ENCODE measurements around the gene AGPAT3. TPM values are rescaled to one million over a fixed set of nuclear protein-coding genes. Genes with fewer than 3 reads are reported as not detected.

Gene AGPAT3
- total RNA-seq, 1 donor from 2014 or later: 50.5 TPM

DNA sequence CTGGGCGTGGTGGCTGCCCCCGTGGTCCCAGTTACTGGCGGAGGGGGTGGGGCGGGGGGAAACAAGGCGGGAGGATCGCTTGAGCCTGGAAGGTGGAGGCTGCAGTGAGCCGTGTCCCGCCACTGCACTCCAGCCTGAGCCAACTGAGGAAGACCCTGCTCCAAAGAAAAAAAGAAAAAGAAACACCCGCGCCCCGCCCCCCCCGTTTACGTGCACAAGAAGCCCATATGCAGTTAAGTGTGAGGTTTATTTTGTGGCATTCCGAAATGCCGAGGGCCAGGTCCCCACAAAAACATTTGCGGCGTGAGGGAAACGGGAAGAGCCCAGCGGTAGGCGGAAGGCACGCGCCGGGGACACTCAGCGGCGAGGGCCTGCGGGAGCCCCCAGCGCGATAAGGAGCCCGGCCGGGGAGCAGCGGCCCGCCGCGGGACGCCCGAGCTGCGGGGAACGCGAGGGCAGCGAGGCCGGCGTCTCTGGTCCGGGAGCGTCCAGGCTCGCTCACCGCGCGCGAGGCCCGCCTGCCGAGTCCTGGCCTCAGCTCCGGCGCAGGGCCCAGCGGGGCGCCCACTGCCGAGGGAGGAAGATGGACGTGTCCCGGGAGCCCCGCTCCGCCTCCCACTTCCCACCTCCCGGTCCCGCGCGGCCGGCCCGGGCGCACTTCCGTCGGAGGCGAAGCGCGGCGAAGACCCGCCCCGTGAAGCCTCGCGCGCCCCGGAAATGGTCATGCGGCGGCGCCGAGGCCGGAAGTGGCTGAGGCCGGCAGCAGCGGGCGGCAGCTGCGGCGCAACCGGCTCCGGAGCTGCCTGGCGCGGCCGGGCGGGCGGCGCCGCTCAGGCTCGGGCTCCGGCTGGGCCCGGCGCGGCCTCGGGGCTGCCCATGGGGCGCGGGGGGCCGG lies 146.8 kb downstream of the AGPAT3 start, which contains the start of gene TRAPPC10:
TSS of gene TRAPPC10 (plus strand) at position 731 of the 895 bp plus-strand sequence. CDS start 185 bp downstream, outside the sequence.
- Mint-ChIP-seq H3K36me3 (ENCODE audit: insufficient read depth) (no peaks in the 10 kb centered on the region), H3K4me1 (ENCODE audit: low read depth) (peaks cover 19% of the 10 kb centered on the region), H3K27ac (peak within 1 kb of the TSS; percentile 93), H3K27me3 (peaks cover 3% of the 10 kb centered on the region), H3K9me3 (ENCODE audit: low read depth) (no peaks in the 10 kb centered on the region), H3K4me3 (ENCODE audit: low read depth) (peak within 1 kb of the TSS; percentile 85)
- DNase-seq (ENCODE audit: low spot score, unreplicated experiment): peak; percentile 65
- TF ChIP-seq, protein P1, sequence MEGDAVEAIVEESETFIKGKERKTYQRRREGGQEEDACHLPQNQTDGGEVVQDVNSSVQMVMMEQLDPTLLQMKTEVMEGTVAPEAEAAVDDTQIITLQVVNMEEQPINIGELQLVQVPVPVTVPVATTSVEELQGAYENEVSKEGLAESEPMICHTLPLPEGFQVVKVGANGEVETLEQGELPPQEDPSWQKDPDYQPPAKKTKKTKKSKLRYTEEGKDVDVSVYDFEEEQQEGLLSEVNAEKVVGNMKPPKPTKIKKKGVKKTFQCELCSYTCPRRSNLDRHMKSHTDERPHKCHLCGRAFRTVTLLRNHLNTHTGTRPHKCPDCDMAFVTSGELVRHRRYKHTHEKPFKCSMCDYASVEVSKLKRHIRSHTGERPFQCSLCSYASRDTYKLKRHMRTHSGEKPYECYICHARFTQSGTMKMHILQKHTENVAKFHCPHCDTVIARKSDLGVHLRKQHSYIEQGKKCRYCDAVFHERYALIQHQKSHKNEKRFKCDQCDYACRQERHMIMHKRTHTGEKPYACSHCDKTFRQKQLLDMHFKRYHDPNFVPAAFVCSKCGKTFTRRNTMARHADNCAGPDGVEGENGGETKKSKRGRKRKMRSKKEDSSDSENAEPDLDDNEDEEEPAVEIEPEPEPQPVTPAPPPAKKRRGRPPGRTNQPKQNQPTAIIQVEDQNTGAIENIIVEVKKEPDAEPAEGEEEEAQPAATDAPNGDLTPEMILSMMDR (IDR thresholded peaks at IDR 0.05; ENCODE audit: unreplicated experiment): no peak

DNA sequence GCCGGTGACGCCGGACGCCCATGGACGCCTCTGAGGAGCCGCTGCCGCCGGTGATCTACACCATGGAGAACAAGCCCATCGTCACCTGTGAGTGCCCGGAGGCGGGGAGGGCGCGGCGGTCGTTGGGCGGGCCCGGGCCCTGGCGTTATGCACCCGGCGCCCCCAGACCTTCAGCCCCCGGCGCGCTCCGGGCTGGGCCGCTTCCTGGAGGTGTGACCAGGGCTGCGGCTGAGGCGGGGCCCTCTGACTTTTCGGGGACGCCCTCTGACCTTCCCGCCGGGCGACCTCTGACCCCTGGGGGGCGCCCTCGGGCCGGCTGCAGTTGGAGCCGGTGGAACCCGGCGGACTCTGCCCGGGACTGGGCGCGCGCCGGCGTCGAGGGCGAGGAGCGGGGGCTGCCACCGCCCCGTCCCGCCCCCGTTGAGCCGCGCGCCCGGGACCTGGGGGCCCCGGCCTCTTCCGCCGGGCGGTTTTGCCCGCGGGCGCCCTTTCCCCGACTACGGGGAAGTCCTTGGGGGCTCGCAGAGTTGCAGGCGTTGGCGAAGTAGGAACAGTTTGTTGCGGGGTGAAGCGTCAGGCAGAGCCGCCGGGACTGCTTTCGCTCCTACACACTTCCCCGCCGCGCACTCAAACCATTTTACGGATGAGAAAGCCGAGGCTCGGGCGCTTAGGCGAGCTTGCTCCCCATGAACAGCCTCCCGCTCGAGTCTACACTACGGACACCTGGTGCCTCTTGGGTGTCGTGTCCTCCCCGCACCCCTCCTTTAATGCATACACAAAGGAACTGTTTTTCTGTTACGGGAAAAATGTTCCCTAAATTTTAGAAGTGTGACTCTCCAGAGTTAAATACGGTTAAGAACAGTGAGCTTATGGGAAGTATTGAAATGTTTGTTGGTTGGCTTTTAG lies 147.7 kb downstream of the AGPAT3 start:
- Mint-ChIP-seq H3K4me1 (ENCODE audit: low read depth) (peaks cover 19% of the 10 kb centered on the region), H3K4me3 (ENCODE audit: low read depth) (peak overlapping the region; percentile 76), H3K27me3 (no peaks in the 10 kb centered on the region), H3K36me3 (ENCODE audit: insufficient read depth) (no peaks in the 10 kb centered on the region), H3K9me3 (ENCODE audit: low read depth) (no peaks in the 10 kb centered on the region), H3K27ac (peak overlapping the region; percentile 90)
- TF ChIP-seq, protein P1 (IDR thresholded peaks at IDR 0.05; ENCODE audit: unreplicated experiment): peak; percentile 53
- DNase-seq (ENCODE audit: low spot score, unreplicated experiment): peak; percentile 67

DNA sequence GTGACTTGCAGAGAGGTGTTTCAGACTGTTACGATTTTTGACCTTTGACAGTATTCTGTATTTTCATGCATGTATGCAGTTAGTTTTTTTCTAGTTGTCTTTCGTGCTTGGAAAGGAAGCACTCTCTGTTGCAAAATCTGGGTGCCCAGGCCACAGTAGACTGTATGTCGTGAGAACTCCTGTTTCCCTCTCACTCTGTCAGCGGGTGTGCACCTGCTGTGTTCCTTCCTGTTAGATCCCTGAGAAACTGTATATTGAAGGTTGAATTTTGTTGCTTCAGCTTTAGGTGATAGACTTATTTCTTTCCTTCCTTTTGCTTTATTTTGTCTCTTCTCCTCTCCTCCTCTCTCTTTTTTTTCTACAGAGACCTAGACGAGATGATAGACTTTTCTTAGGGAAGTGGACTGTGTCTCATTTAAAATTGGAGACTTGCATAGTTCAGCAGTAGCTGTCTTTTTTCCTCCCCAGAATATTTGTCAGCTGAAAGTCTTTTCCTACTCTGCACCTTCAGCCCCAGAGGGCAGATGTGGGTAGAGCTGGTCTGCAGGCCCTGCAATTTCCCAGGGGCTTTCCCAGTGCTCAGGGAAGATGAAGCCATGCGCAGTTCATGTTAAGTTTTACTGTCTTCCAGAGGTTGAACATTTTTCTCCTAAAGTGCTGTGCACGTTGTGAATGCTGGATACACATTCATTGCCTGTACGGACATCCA lies 148.5 kb downstream of the AGPAT3 start:
- Mint-ChIP-seq H3K27ac (peak overlapping the region; percentile 90), H3K4me1 (ENCODE audit: low read depth) (peaks cover 19% of the 10 kb centered on the region), H3K27me3 (no peaks in the 10 kb centered on the region), H3K36me3 (ENCODE audit: insufficient read depth) (no peaks in the 10 kb centered on the region), H3K9me3 (ENCODE audit: low read depth) (no peaks in the 10 kb centered on the region), H3K4me3 (ENCODE audit: low read depth) (peak overlapping the region; percentile 76)
- TF ChIP-seq, protein P1 (IDR thresholded peaks at IDR 0.05; ENCODE audit: unreplicated experiment): no peak
- no peak for DNase-seq (ENCODE audit: low spot score, unreplicated experiment)

DNA sequence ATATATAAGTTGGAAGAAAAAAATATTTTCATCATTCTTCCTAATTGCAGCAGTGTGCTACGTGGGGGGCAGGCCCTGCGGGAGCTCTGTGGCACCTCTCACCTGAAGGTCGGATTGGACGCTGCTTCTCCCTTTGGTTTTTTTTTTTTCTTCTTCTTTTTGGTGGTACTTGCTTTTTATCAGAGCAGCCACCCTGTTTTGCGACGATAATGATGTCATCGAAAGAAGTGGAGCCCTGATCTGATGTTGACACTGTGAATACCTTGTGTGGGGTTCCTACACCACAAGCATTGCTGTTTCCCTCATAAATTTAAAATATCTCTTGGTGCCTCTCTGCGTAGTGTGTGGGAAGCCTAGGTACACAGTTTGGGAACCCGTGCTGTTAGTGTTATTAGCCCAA lies 152.6 kb downstream of the AGPAT3 start:
- Mint-ChIP-seq H3K27me3 (no peaks in the 10 kb centered on the region), H3K4me1 (ENCODE audit: low read depth) (peaks cover 24% of the 10 kb centered on the region), H3K4me3 (ENCODE audit: low read depth) (no peak overlapping the region), H3K9me3 (ENCODE audit: low read depth) (no peaks in the 10 kb centered on the region), H3K36me3 (ENCODE audit: insufficient read depth) (no peaks in the 10 kb centered on the region), H3K27ac (no peak overlapping the region)
- TF ChIP-seq, protein P1 (IDR thresholded peaks at IDR 0.05; ENCODE audit: unreplicated experiment): no peak
- no peak for DNase-seq (ENCODE audit: low spot score, unreplicated experiment)
